OCI-LY7 (cell line): ENCODE results near the gene PRAMEF2. TPM values are rescaled to one million over a fixed set of nuclear protein-coding genes. Genes with fewer than 3 reads are reported as not detected.
"Not testable (repeated sequence)": the region's sequence is repeated elsewhere in the genome, so short reads cannot be mapped to it uniquely, and the experiment has no call there.

ENCODE experiments used
- Bru-seq: library from RNA; stranded (reverse); fragments of 400-500 nt; gene quantifications from one replicate; lab custom pipeline; 2021; lab: Mats Ljungman, UMichigan
- BruChase-seq, 2 experiments: library from RNA; stranded (reverse); fragments of 400-500 nt; gene quantifications; one replicate each; lab custom pipeline; 2021; lab: Mats Ljungman, UMichigan
- BruUV-seq: library from RNA; stranded (reverse); fragments of 400-500 nt; replicated peaks from 2 replicates; lab custom pipeline; 2021; lab: Mats Ljungman, UMichigan
- CTCF ChIA-PET: fragments of 300-600 bp; sonication (Branson Sonifier 250); formaldehyde crosslinking; loops from one replicate; lab custom pipeline; 2022; ENCODE audit warnings: antibody characterized with exemption; ENCODE audit not compliant: unreplicated experiment; lab: Charles Lee
- POLR2A ChIA-PET: fragments of 300-600 bp; sonication (Branson Sonifier 250); formaldehyde crosslinking; loops from one replicate; lab custom pipeline; 2022; ENCODE audit warnings: antibody characterized with exemption; lab: Charles Lee
- DNase-seq: peaks from one replicate; pipeline ENCODE4 v3.0.0-alpha.2; 2015; ENCODE audit warnings: low spot score
- H2AFZ ChIP-seq: fragments of 200-600 bp; sonication (generic), shearing (Covaris generic); 2 replicates; pipeline ENCODE4 v1.6.1; 2014; ENCODE audit warnings: mild to moderate bottlenecking, antibody characterized with exemption, low read length, moderate library complexity
- H3K27ac ChIP-seq: fragments of 200-600 bp; sonication (generic); 2 replicates; pipeline ENCODE4 v1.5.1; 2014; ENCODE audit warnings: mixed run types, low read depth, mild to moderate bottlenecking, moderate library complexity, low read length, inconsistent platforms; ENCODE audit not compliant: poor library complexity, severe bottlenecking
- H3K36me3 ChIP-seq: fragments of 200-600 bp; sonication (generic); 2 replicates; pipeline ENCODE4 v1.6.1; 2014; ENCODE audit warnings: mild to moderate bottlenecking, antibody characterized with exemption, low read length, moderate library complexity, mixed read lengths; ENCODE audit not compliant: insufficient read depth
- H3K4me1 ChIP-seq: fragments of 200-600 bp; sonication (generic); 2 replicates; pipeline ENCODE4 v1.5.1; 2014; ENCODE audit warnings: mild to moderate bottlenecking, low read length; ENCODE audit not compliant: insufficient read depth, poor library complexity, severe bottlenecking
- H3K4me2 ChIP-seq: fragments of 200-600 bp; sonication (generic); 2 replicates; pipeline ENCODE4 v1.6.1; 2014; ENCODE audit warnings: mild to moderate bottlenecking, low read length
- H3K4me3 ChIP-seq: fragments of 200-600 bp; sonication (generic); 2 replicates; pipeline ENCODE4 v1.5.1; 2014; ENCODE audit warnings: mild to moderate bottlenecking, low read depth, low read length; ENCODE audit not compliant: poor library complexity, severe bottlenecking
- H3K79me2 ChIP-seq: fragments of 200-600 bp; sonication (generic); 2 replicates; pipeline ENCODE4 v1.6.1; 2016; ENCODE audit warnings: low read depth, mild to moderate bottlenecking, low read length, moderate library complexity, mixed read lengths; ENCODE audit not compliant: insufficient read depth
- H3K9me2 ChIP-seq: fragments of 200-600 bp; sonication (generic); 2 replicates; pipeline ENCODE4 v1.6.1; 2016; ENCODE audit warnings: mild to moderate bottlenecking, low read length, mixed read lengths; ENCODE audit not compliant: insufficient read depth
- H3K9me3 ChIP-seq: fragments of 200-600 bp; sonication (generic); 2 replicates; pipeline ENCODE4 v1.6.1; 2014; ENCODE audit warnings: mild to moderate bottlenecking, mixed run types, low read length, mixed read lengths
- H4K20me1 ChIP-seq: fragments of 200-600 bp; sonication (generic); 2 replicates; pipeline ENCODE4 v1.6.1; 2014; ENCODE audit warnings: mild to moderate bottlenecking, antibody characterized with exemption, low read length, moderate library complexity, mixed read lengths; ENCODE audit not compliant: insufficient read depth
- EZH2phosphoT487 ChIP-seq: fragments of 200-600 bp; sonication (generic); IDR thresholded peaks from 2 replicates; pipeline ENCODE4 v1.6.1; 2018; ENCODE audit warnings: low read depth, borderline replicate concordance, mild to moderate bottlenecking, mixed run types, antibody characterized with exemption, low read length, moderate library complexity, mixed read lengths
- intact Hi-C: fragments of 100-400 bp; cut with micrococcal nuclease; formaldehyde crosslinking; loops from one replicate; pipeline ENCODE4 v1.10.0; 2022; ENCODE audit not compliant: unreplicated experiment
- long read RNA-seq: library from polyadenylated mRNA; stranded (forward); transcript quantifications from one replicate; pipeline ENCODE4 v2.0.0, GENCODE V29; 2022
- total RNA-seq, 2 experiments: library from RNA; depleted of rRNA in 1 of 2; stranded (reverse); fragments of >200 nt in 1 of 2; shearing (Covaris generic) in 1 of 2; gene quantifications; 2 replicates each; pipeline ENCODE4 v1.2.3, GENCODE V29; 2014 to 2022
- TF ChIP-seq, protein P1 (sequence below): fragments of 200-600 bp; sonication (generic); conservative IDR thresholded peaks from 2 replicates; pipeline ENCODE4 v1.5.1; 2014; ENCODE audit warnings: mild to moderate bottlenecking, antibody characterized with exemption, low read length, moderate library complexity, mixed read lengths

Gene PRAMEF2, protein sequence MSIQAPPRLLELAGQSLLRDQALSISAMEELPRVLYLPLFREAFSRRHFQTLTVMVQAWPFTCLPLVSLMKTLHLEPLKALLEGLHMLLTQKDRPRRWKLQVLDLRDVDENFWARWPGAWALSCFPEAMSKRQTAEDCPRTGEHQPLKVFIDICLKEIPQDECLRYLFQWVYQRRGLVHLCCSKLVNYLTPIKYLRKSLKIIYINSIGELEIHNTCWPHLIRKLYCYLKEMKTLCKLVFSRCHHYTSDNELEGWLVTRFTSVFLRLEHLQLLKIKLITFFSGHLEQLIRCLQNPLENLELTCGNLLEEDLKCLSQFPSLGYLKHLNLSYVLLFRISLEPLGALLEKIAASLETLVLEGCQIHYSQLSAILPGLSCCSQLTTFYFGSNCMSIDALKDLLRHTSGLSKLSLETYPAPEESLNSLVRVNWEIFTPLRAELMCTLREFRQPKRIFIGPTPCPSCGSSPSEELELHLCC
- total RNA-seq (2014; rRNA removed; shearing (Covaris generic)): not detected in 2 replicates
- not detected in 2 replicates for total RNA-seq (2022)
- Bru-seq, nascent RNA: not detected
- BruChase-seq, experiment 1, labeled RNA remaining after a 6-hour chase: not detected
- BruChase-seq, experiment 2, labeled RNA remaining after a 2-hour chase: not detected
- long read RNA-seq: 0 reads

DNA sequence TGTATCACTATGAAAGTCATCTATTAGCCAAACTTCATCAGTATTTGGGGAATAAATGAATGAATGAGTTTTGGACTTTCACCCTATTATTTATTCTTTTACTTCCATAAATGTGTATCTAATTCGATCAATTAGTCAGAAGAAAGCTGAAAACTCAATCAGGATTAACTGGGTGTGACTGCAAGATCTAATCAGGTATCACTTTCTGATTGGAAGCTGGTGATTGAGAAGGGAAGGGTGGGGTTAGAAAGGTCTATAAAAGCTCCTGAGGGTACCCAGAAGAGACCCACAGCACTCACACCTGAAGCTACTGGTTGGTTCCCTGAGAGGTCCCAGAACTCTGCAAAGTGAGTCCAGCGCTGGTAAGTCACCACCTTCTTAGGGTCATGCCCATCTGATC is at the start of gene PRAMEF2:
PRAMEF2 (plus strand) TSS at position 301 of the 400 bp plus-strand sequence. CDS start 1,924 bp downstream, outside the sequence.
- H3K9me3 ChIP-seq, H3K4me2 ChIP-seq, H2AFZ ChIP-seq, intact Hi-C loops, H4K20me1 ChIP-seq, H3K79me2 ChIP-seq, POLR2A ChIA-PET, CTCF ChIA-PET, H3K4me1 ChIP-seq, H3K27ac ChIP-seq, H3K36me3 ChIP-seq, H3K9me2 ChIP-seq, H3K4me3 ChIP-seq, DNase-seq, BruUV-seq: not testable (repeated sequence)

DNA sequence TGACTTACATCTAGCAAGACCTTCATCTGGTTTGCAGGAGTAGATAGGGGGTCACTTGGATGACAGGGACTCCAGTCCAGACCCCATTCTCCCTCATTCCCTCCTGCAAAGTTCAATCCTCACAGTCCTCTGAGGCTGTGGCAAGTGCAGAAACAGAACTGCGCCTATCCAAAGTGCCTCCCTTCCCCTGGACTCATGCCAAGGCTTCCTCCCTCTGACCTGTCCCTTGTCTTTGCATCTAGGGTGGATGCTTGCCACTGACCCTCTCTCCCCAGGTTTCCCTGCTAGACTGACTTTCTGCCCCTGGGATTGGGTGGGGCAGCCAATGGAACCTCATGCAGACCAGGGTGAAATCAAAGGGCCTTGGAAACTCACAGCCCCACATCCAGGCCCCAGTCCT is 47.0 kb upstream of the PRAMEF2 start:
- POLR2A ChIA-PET: no interaction called here
- intact Hi-C loops: no loop called here

DNA sequence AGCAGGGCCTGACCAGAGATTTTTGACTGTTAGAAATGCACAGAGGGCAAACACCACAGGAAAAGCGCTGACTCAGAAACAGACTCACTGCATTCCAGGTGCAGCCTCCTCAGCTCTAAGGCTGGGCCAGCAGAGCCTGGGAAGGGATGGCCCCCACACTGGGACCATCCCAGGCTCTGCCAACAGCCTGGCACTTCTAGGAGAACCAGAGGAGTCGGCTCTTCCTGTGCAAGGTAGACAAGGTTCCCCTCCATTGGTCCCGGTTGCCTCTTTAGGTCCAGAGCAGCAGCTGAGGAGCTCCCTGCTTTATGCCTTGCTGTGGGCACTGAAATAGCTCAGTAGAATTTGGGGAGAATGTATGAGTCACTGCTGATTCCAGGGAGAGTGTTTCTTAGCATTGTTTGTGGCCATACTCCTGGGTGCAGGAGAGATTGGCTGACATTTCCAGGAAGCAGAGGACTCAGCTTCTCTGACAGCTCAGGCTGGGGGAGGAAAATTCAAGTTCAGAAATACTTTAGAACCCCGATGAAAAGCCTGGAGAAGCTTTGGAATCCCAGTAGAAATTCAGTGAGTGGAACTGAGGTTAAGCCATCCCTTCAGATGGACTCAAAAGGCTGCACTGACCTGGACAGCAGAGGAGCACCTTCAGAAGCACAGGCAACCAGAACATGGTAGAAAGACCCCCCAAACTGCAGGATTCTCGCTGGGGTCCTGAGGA is 46.0 kb upstream of the PRAMEF2 start:
- no peak overlapping the region for H3K27ac ChIP-seq
- no TSS peak for BruUV-seq
- H3K36me3 ChIP-seq: no peaks in the 10 kb centered on the region
- intact Hi-C loops: no loop called here
- H3K9me3 ChIP-seq: no peaks in the 10 kb centered on the region
- H4K20me1 ChIP-seq: no peaks in the 10 kb centered on the region
- no peak overlapping the region for H3K4me2 ChIP-seq
- H3K79me2 ChIP-seq: no peaks in the 10 kb centered on the region
- DNase-seq: no peak
- ChIA-PET POLR2A (no interaction called here), CTCF (no interaction called here)
- H3K4me3 ChIP-seq: no peak overlapping the region
- TF ChIP-seq, protein P1, sequence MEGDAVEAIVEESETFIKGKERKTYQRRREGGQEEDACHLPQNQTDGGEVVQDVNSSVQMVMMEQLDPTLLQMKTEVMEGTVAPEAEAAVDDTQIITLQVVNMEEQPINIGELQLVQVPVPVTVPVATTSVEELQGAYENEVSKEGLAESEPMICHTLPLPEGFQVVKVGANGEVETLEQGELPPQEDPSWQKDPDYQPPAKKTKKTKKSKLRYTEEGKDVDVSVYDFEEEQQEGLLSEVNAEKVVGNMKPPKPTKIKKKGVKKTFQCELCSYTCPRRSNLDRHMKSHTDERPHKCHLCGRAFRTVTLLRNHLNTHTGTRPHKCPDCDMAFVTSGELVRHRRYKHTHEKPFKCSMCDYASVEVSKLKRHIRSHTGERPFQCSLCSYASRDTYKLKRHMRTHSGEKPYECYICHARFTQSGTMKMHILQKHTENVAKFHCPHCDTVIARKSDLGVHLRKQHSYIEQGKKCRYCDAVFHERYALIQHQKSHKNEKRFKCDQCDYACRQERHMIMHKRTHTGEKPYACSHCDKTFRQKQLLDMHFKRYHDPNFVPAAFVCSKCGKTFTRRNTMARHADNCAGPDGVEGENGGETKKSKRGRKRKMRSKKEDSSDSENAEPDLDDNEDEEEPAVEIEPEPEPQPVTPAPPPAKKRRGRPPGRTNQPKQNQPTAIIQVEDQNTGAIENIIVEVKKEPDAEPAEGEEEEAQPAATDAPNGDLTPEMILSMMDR: no peak
- TF ChIP-seq EZH2phosphoT487: no peak
- H2AFZ ChIP-seq: no peak overlapping the region
- no peaks in the 10 kb centered on the region for H3K4me1 ChIP-seq
- no peaks in the 10 kb centered on the region for H3K9me2 ChIP-seq

More for the DNA sequence above, 47.0 kb upstream of the PRAMEF2 start:
- Histone ChIP-seq H2AFZ (no peak overlapping the region), H3K4me3 (no peak overlapping the region), H3K9me3 (no peaks in the 10 kb centered on the region), H3K9me2 (no peaks in the 10 kb centered on the region), H3K79me2 (no peaks in the 10 kb centered on the region), H4K20me1 (no peaks in the 10 kb centered on the region), H3K4me1 (no peaks in the 10 kb centered on the region), H3K36me3 (no peaks in the 10 kb centered on the region), H3K4me2 (no peak overlapping the region), H3K27ac (no peak overlapping the region)
- no TSS peak for BruUV-seq
- CTCF ChIA-PET: no interaction called here
- TF ChIP-seq EZH2phosphoT487: no peak
- TF ChIP-seq, protein P1: no peak
- DNase-seq: no peak
